IPS-20b (cell line): Measurements from ENCODE around the gene PCIF1.
"Not testable (repeated sequence)": the region's sequence is repeated elsewhere in the genome, so short reads cannot be mapped to it uniquely, and the experiment has no call there.

Source experiments
- H3K27ac ChIP-seq: one replicate; pipeline ENCODE4 v1.5.1; 2013; ENCODE audit warnings: low read length
- H3K27me3 ChIP-seq: 2 replicates; pipeline ENCODE4 v1.6.1; 2013; ENCODE audit warnings: mild to moderate bottlenecking, low read length, inconsistent platforms; ENCODE audit not compliant: insufficient read depth
- H3K36me3 ChIP-seq: 2 replicates; pipeline ENCODE4 v1.6.1; 2013; ENCODE audit warnings: low read depth, mild to moderate bottlenecking, inconsistent platforms, low read length, moderate library complexity; ENCODE audit not compliant: insufficient read depth
- H3K4me1 ChIP-seq: 2 replicates; pipeline ENCODE4 v1.6.1; 2013; ENCODE audit warnings: mild to moderate bottlenecking, control low read depth, inconsistent platforms, low read length, moderate library complexity; ENCODE audit not compliant: insufficient read depth
- H3K4me3 ChIP-seq: 2 replicates; pipeline ENCODE4 v1.5.1; 2013; ENCODE audit warnings: mild to moderate bottlenecking, low read length, inconsistent platforms
- H3K9ac ChIP-seq: 2 replicates; pipeline ENCODE4 v1.6.1; 2013; ENCODE audit warnings: low read depth, mild to moderate bottlenecking, inconsistent platforms, low read length, moderate library complexity
- H3K9me3 ChIP-seq: 2 replicates; pipeline ENCODE4 v1.6.1; 2013; ENCODE audit warnings: mild to moderate bottlenecking, low read depth, low read length, inconsistent platforms; ENCODE audit not compliant: insufficient read depth

PCIF1 gene

GRCh38 chr20:45919542-45920399 is 14.7 kb upstream of the PCIF1 start:
- H3K9me3 ChIP-seq = no peaks in the 10 kb centered on the region
- H3K4me3 ChIP-seq = no peak overlapping the region
- no peak overlapping the region for H3K27ac ChIP-seq
- H3K27me3 ChIP-seq = no peaks in the 10 kb centered on the region
- no peak overlapping the region for H3K9ac ChIP-seq
- H3K4me1 ChIP-seq = no peaks in the 10 kb centered on the region
- no peaks in the 10 kb centered on the region for H3K36me3 ChIP-seq

GRCh38 chr20:45920462-45921336 is 13.8 kb upstream of the PCIF1 start:
- Histone ChIP-seq H3K9ac (no peak overlapping the region), H3K4me1 (no peaks in the 10 kb centered on the region), H3K36me3 (no peaks in the 10 kb centered on the region), H3K27me3 (no peaks in the 10 kb centered on the region), H3K27ac (no peak overlapping the region), H3K9me3 (no peaks in the 10 kb centered on the region), H3K4me3 (no peak overlapping the region)

- no peak overlapping the region for H3K9ac ChIP-seq
- no peak overlapping the region for H3K27ac ChIP-seq
- H3K9me3 ChIP-seq = no peaks in the 10 kb centered on the region
- no peaks in the 10 kb centered on the region for H3K36me3 ChIP-seq
- no peak overlapping the region for H3K4me3 ChIP-seq
- no peaks in the 10 kb centered on the region; the same call in 1 of the 2 replicates for H3K4me1 ChIP-seq
- no peaks in the 10 kb centered on the region for H3K27me3 ChIP-seq
Observed at GRCh38 chr20:45921337-45922189, 12.9 kb upstream of the PCIF1 start.

GRCh38 chr20:45924391-45925261 is 9.9 kb upstream of the PCIF1 start:
- Histone ChIP-seq H3K9ac (no peak overlapping the region), H3K27me3 (no peaks in the 10 kb centered on the region), H3K36me3 (no peaks in the 10 kb centered on the region), H3K27ac (no peak overlapping the region), H3K4me3 (no peak overlapping the region), H3K9me3 (no peaks in the 10 kb centered on the region), H3K4me1 (no peaks in the 10 kb centered on the region; the same call in 1 of the 2 replicates)

- no peaks in the 10 kb centered on the region; the same call in 1 of the 2 replicates for H3K4me1 ChIP-seq
- H3K4me3 ChIP-seq = no peak overlapping the region
Observed at GRCh38 chr20:45925821-45926506, 8.5 kb upstream of the PCIF1 start.

GRCh38 chr20:45926731-45927070 is 7.8 kb upstream of the PCIF1 start:
- Histone ChIP-seq H3K4me3 (no peak overlapping the region), H3K36me3 (no peaks in the 10 kb centered on the region), H3K9me3 (no peaks in the 10 kb centered on the region), H3K4me1 (no peaks in the 10 kb centered on the region; the same call in 1 of the 2 replicates), H3K27me3 (no peaks in the 10 kb centered on the region), H3K27ac (no peak overlapping the region), H3K9ac (no peak overlapping the region)

More at GRCh38 chr20:45925821-45926506, 8.5 kb upstream of the PCIF1 start:
- Histone ChIP-seq H3K9me3 (no peaks in the 10 kb centered on the region), H3K36me3 (no peaks in the 10 kb centered on the region), H3K27me3 (no peaks in the 10 kb centered on the region), H3K9ac (no peak overlapping the region), H3K27ac (no peak overlapping the region)

GRCh38 chr20:45927071-45927878 is 7.2 kb upstream of the PCIF1 start:
- no peak overlapping the region for H3K27ac ChIP-seq
- H3K4me3 ChIP-seq = no peak overlapping the region
- H3K4me1 ChIP-seq = no peaks in the 10 kb centered on the region; the same call in 1 of the 2 replicates

GRCh38 chr20:45931680-45932079 is 2.8 kb upstream of the PCIF1 start:
- not testable (repeated sequence) for H3K9ac ChIP-seq, H3K36me3 ChIP-seq, H3K27ac ChIP-seq, H3K9me3 ChIP-seq, H3K27me3 ChIP-seq, H3K4me3 ChIP-seq, H3K4me1 ChIP-seq

More at GRCh38 chr20:45927071-45927878, 7.2 kb upstream of the PCIF1 start:
- no peak overlapping the region for H3K9ac ChIP-seq
- no peaks in the 10 kb centered on the region for H3K36me3 ChIP-seq
- no peaks in the 10 kb centered on the region for H3K27me3 ChIP-seq
- no peaks in the 10 kb centered on the region for H3K9me3 ChIP-seq

GRCh38 chr20:45933266-45934045 is 1.0 kb upstream of the PCIF1 start:
- peaks cover 13% of the 10 kb centered on the region; the same call in 1 of the 2 replicates for H3K36me3 ChIP-seq
- H3K9me3 ChIP-seq = no peaks in the 10 kb centered on the region
- H3K4me1 ChIP-seq = peaks cover 14% of the 10 kb centered on the region; the same call in 1 of the 2 replicates
- H3K27me3 ChIP-seq = no peaks in the 10 kb centered on the region
- peak overlapping the region; percentile 95 for H3K4me3 ChIP-seq
- H3K9ac ChIP-seq = peak overlapping the region; percentile 99
- peak overlapping the region; percentile 99 for H3K27ac ChIP-seq
